Esophagus squamous epithelium (tissue), 4 donors: ENCODE results near the gene ZSWIM3.

Experiments
- CTCF ChIP-seq, 6 experiments: fragments of 450-650 bp in 4 of 6; fragments of 200-600 bp in 2 of 6; sonication (generic) in 2 of 6; IDR thresholded peaks; one replicate each; pipeline ENCODE4 v1.5.1; 2016 to 2019; ENCODE audit warnings: antibody characterized with exemption in 6 of 6, mild to moderate bottlenecking in 4 of 6, moderate library complexity in 4 of 6
- POLR2A ChIP-seq, 4 donors: fragments of 450-650 bp; IDR thresholded peaks; one replicate each; pipeline ENCODE4 v1.6.1; 2017; ENCODE audit warnings: antibody characterized with exemption in 4 of 4, mild to moderate bottlenecking in 4 of 4, moderate library complexity in 3 of 4

GRCh38 chr20:45918182-45918737, 60.8 kb downstream of the ZSWIM3 start:
- TF ChIP-seq POLR2A (IDR thresholded peaks at IDR 0.05): no peak
- no peak for TF ChIP-seq CTCF (IDR thresholded peaks at IDR 0.05)
